Transverse colon (tissue), 4 donors: ENCODE data around the gene ZNF92.
"Not testable (repeated sequence)": the region's sequence is repeated elsewhere in the genome, so short reads cannot be mapped to it uniquely, and the experiment has no call there.

Experiments used
- POLR2AphosphoS5 ChIP-seq, 3 donors: sonication (generic); formaldehyde crosslinking; IDR thresholded peaks; one replicate each; pipeline ENCODE4 v1.6.1; 2016; ENCODE audit warnings: antibody characterized with exemption in 3 of 3
- TF ChIP-seq, protein P1 (sequence below), 5 experiments: fragments of 200-600 bp in 3 of 5; fragments of 450-650 bp in 2 of 5; sonication (generic) in 3 of 5; IDR thresholded peaks; 1 replicate in 2 of 5; 2 replicates in 3 of 5; pipeline ENCODE4 v1.5.1; 2016 to 2017; ENCODE audit warnings: antibody characterized with exemption in 5 of 5, inconsistent platforms in 3 of 5, mild to moderate bottlenecking in 2 of 5, moderate library complexity in 1 of 5

DNA sequence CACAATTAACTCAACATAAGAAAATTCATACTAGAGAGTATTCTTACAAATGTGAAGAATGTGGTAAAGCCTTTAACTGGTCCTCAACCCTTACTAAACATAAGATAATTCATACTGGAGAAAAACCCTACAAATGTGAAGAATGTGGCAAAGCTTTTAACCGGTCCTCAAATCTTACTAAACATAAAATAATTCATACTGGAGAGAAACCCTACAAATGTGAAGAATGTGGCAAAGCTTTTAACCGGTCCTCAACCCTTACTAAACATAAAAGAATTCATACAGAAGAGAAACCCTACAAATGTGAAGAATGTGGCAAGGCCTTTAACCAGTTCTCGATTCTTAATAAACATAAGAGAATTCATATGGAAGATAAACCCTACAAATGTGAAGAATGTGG is 25.0 kb downstream of the ZNF92 start:
- TF ChIP-seq, protein P1, sequence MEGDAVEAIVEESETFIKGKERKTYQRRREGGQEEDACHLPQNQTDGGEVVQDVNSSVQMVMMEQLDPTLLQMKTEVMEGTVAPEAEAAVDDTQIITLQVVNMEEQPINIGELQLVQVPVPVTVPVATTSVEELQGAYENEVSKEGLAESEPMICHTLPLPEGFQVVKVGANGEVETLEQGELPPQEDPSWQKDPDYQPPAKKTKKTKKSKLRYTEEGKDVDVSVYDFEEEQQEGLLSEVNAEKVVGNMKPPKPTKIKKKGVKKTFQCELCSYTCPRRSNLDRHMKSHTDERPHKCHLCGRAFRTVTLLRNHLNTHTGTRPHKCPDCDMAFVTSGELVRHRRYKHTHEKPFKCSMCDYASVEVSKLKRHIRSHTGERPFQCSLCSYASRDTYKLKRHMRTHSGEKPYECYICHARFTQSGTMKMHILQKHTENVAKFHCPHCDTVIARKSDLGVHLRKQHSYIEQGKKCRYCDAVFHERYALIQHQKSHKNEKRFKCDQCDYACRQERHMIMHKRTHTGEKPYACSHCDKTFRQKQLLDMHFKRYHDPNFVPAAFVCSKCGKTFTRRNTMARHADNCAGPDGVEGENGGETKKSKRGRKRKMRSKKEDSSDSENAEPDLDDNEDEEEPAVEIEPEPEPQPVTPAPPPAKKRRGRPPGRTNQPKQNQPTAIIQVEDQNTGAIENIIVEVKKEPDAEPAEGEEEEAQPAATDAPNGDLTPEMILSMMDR (IDR thresholded peaks at IDR 0.05), result not testable (repeated sequence)
- not testable (repeated sequence) for TF ChIP-seq POLR2AphosphoS5 (IDR thresholded peaks at IDR 0.05)
